NCI-H2227 (cell line): ENCODE results near the gene TUB.

Source experiments
- DNase-seq: peaks from one replicate; lab custom pipeline; 2025; ENCODE audit not compliant: unreplicated experiment; lab: John Stamatoyannopoulos, UW

TUB gene, protein sequence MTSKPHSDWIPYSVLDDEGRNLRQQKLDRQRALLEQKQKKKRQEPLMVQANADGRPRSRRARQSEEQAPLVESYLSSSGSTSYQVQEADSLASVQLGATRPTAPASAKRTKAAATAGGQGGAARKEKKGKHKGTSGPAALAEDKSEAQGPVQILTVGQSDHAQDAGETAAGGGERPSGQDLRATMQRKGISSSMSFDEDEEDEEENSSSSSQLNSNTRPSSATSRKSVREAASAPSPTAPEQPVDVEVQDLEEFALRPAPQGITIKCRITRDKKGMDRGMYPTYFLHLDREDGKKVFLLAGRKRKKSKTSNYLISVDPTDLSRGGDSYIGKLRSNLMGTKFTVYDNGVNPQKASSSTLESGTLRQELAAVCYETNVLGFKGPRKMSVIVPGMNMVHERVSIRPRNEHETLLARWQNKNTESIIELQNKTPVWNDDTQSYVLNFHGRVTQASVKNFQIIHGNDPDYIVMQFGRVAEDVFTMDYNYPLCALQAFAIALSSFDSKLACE

DNA sequence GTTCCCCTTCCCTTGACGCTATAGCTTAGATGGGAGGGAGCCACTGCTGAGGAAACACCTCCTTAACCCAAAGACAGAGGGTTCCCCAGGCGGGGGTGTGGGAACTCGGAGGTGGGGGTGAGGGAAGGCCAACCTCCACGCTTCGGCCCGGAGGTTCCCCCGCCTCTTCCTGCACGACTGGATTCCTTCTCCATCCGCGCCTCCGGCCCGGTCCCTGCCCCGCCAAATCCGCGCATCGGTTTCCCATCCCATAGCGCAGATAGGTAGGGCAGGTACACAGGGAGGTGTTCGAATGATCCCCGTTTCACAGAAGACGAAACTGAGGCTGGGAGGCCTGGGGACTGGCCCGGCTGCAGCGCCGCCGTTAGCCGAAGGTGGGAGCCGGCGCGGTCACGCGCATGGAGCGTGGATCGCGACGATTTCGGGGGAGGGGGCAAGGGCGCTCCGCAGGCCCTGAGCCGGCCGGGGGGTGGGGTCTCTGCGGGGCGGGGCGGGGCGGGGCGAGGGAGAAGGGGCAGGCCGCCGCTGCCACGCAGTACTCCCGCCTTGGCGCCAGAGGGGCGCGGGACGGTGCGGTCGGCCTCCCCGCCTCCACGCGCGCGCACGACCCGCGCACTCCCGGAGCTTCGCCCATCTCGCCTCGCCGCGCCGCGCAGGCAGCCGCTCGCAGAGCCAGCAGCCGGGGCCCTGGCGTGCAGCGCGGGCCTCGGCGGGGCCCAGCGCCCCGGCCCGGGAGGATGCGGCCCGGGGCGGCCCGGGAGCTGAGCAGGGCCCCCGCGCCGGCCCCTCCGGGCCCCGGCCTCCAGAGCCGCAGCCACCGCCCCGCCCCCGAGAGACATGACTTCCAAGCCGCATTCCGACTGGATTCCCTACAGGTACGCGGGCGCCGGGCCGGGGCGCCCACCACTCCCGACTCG is at the start of gene TUB:
TSS of gene TUB (plus strand) at position 538 of the 917 bp plus-strand sequence. CDS start at position 838, 300 bp downstream.
- DNase-seq = peak; percentile 79

DNA sequence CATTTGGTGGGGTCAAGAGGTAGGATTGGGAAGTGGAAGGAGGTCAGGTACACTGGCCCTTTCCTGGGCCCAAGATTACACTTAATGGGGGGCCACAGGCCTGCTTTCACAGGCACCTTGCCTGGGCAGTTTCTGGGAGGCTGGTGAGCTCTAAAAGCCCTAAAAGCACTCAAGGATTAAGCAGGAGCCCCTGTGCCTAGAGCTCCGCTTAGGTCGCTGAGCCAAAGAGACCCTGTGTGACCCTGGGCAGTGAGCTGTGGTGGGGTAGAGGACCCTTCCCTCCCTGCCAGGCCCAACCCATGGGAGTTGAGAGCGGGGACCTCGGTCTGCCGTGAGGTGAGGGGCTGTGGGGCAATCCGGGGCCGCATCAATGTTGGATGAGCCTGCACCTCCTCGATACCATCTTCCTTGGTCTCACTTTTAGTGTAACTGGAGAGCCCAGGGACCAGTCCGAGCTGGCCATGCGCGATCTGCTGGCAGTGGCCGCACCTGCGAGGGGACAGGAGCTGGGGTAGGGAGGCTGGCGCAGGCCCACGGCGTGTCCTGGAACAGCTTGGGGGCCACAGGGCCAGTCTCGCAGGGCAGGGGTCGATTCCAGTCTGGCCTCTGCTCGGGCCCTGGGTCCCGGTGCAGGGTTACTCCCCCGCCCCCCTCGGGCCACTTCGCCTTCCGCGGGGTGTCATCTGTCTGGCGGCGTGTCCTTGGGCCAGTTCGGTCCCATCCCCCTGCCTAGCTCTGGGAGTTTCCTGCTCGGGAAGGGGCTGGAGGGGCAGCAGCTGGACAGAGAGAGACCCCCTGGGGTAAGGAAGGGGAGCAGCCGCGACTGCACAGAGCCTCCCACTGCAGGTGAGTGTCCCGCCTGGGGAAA is 49.5 kb upstream of the TUB start:
- DNase-seq = no peak

DNA sequence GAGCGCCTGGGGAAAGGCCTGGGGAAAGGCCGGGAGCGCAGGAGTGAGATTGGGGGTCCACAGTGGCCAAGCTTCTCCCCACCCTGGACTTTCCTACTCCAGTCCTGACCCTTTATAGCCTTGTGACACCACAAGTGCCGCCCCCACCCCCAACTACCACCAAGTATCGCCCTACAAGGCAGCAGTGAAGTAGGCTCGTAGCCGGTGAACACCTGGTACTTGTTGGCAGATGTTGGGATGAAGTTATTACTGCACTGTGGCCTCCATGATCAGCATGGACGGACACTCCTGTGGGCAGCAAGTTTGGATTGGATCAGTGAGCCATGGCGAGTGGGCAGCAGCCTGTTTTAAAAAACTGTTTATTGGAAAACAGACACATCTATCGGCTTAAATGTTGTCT is 48.9 kb upstream of the TUB start:
- no peak for DNase-seq

DNA sequence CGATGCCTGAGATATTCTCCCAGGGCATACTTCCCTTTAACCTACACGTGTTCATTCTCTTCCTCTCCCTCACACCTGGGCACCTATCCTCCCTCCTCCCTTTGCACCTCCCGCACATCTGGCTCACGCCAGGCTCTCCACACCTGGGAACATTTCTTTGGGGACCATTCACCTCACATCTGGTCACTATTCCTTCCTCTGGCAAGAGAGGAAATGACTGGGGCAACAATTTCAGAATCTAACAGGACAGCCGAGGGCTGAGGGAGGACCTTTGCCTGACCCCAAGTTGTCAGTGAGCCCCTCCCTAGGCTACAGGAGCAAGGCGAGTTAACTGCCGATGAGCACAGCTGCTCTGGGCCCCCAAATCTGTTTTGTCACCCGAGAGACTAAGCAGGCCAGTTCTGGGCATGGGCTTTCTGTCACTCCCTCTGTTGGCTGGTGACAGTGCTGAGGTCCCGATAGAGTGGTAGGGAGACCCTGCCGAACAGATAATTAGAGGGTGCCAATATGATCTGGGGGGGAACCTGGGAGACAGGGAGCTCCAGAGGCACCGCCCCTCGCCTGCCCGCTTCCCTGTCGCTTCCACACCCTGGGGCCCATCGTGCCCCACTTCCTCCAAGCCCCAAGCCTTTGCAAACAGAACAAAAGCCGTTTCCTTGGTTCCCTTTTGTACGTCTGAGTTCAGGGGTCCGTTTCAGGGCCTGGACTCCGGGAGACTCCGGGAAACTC is 48.3 kb upstream of the TUB start:
- no peak for DNase-seq

DNA sequence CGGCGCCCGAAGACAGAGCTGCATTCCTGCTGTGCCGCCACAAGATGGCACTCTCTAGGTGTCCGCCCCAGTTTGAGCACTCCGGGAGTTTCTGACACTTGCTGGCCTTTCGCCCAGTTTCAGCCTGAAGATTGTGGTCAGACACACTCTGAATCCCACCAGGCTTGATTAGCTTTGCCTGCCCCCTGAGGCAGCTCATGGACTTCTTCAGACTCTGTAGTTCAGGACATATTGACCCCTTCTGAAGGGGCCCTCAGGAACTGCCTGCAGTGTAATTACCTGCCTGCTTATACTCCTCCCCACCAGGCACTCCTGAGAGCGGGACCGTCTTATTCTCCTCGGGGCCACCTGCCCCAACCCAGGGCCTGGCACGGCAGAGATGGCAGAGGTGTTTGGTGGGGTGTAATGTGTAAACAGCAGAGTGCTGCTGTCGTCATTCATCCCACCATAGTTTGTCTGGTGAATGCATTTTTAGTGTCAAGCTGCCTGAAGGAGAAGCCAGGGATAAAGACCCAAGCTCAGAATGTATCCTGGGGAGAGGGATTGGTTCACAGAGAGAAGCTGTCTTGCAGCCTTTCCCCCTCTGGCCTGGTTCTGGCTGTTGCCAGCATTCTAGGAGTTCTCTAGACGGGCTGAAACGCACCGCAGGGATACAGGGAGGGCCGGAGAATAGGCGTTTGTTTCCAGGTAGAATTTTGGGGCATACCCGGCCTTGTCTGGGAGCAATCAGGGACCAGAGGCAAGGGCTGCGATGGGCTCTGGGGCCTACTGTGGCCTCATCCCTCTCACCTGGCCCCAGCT is 47.5 kb upstream of the TUB start:
- DNase-seq = peak; percentile 79

DNA sequence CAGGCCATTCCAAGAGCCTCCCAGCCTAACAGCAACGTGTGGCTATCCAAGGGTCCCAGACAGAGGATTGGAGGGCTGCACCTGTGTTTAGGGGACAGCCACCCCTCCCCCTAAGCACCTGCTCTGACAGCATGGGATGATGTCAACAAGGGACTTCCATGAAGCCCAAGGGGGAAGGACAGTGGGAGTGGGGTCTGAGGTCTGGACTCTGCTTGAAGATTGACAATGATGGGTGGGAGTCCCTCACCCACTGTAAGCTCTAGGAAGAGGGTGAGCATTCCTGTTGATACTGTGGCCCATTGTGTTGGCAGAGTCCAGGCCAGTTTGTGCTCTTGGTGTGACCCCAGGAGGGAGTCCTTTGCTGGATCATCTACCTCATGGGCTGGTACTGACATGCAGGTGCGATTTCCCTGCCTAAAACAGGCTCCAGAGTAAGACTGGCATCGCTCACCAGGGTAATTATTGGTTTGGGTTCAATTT is 46.9 kb upstream of the TUB start:
- DNase-seq = no peak

DNA sequence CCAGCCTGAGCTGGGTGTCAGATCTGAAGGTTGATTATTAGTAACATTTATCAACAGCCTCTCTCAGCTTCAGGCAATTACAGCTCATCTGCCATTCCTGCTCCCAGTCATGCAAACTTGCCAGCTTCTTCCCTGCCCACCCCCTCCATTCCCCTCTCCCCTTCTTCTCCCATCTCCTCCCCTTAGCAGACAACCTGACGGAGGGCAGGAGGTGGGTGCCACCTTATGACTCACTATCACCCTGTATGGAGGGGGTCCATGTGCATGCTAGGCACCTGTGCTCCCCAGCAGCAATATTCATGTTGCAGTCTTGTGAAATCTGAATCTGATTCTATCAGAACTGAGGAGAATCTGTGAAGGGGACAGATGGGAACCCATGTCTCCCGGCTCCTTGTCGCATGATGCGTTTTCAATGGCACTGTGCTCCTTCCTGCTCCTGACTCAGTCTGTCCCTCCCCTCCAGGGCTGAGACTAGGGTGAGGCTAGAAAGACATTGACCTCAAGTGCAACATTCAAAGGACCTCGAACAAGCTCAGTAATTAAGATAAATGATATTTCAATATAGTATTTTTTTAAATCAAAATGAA is 46.3 kb upstream of the TUB start:
- no peak for DNase-seq

DNA sequence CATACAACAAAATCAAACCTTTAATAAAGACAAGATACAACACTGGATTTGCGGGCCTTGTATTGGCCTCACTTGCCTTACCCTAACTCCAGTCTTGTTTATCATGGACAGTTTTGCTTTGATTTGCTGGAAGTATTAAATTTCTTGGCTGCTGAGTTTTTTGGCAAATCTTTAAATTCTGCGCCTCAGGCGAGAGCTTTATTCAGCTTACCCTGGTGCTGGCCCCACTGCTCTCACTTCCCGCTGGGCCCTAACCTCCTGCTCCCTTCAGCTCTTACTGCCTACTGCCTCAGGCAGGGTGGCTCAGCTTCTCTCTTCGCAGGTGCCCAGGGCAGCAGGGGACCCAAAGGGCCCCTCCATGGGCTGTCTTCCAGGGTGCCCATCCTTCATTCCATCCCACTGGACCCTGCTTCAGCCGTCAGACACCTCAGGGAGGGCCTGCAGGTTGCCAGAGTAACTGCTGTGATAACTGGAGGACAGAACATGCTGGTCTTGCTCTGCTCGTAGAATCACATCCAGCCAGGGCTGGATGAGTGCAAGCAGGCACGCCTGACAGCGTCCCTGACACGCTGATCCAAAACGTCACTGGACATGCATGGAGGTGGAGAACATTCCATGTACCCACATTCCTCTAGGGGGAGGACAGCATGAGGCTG is 45.7 kb upstream of the TUB start:
- no peak for DNase-seq

DNA sequence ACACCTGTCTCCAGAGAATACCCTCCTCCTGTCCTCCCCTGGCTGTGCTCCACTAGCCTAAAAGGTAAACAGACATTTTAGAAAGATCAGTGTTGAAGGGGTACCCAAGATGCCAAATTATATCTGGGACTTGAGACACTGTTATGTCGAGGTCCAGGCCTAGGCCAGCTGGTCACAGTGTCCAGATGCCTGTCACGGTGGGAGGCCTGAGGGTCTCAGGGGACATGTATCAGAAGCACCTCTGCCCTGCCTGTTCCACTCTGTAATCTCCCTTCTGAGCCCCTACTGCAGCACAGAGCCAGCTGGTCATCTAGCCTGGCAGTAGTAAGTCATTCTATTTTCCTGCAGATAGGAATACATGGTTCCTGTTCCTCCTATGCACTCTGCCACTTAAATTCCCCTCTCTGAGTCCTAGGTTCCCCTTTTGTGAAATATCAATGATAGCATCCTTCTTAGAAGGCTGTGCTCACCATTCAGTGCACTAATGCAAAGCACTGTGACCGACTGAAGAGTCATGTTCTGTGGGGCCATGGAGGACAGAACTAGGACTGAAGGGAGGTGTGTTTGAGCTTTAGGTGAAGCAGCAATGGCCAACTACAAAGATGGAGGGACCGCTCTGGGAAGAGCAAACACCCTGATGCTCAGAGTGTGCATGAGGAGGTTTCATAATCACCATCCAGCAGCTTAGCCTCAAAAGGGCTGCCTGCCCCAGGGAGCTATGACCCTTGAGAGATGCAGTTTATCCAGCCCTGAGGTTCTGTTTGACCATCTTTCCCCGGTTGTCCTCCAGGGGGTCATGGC is 44.8 kb upstream of the TUB start:
- no peak for DNase-seq

DNA sequence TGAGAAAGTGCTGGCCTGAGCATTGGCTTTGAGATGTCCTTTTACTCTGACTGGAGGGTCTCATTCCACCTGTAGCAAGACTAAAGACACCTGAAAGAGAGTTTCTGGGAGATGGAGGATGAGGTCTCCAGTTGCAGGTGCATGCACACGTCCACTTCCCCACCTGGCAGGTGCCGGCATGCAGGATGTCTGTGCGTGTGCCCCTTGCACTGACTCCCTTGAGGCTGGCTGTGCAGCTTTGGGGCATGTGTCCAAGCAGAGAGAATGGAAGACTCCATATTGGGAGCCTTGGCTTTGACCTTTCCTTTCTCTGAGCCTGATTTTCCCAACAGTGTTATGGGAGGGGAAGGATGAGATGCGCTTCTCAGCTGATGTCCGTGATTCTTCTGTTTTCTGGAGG is 44.0 kb upstream of the TUB start:
- DNase-seq = no peak

DNA sequence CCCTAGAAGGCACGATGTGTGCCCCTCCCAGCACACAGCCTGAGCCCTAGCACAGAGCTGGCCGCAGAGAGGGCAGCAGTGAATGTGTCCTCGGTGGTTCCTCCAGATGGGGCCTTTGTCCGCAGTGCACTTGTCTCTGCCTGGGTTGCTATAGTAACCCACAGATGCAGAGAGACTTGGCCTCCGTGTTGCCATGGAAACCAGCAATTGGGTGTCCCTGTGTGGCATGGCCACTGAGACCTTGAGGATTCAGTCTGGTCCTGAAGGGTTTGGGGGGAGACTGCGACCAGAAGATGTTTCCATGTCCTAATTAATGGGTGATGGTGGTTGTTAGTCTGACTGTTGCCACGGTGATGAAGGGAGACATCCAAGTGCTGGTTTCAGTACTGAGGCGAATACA is 42.6 kb upstream of the TUB start:
- peak; percentile 91 for DNase-seq

DNA sequence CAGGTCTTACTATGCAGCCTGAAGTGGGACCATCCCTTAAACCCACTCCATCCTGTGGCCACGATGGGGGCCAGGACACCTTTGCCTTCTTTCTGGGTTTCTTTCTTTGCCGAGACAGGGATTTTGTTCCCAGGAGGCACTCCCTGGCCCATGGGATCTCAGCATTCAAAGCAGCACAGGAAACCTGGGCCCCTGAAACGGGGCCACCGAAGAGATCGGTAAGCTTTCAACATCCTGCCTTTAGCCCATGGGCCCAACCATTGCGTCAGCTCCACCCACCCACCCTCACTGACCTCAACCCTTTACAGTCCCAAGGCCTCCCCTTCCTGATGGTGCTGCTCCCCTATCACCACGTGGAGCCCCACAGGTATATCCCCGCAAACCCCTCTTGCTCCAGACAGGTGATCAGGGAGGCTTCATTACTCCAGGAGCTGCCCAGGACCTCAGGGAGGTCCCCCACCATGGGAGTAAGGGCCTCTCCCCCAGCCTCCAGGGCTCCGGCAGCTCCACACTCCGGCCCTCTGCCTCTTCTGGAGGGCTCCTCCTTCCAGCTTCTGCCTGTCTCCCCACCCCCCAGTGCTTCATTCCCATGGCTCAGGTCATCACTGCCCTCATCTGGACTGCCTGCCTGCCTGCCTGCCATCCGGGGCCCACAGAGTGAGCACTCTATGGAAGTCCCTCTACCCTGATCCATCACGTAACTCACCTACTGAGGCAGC is 42.0 kb upstream of the TUB start:
- DNase-seq = no peak

DNA sequence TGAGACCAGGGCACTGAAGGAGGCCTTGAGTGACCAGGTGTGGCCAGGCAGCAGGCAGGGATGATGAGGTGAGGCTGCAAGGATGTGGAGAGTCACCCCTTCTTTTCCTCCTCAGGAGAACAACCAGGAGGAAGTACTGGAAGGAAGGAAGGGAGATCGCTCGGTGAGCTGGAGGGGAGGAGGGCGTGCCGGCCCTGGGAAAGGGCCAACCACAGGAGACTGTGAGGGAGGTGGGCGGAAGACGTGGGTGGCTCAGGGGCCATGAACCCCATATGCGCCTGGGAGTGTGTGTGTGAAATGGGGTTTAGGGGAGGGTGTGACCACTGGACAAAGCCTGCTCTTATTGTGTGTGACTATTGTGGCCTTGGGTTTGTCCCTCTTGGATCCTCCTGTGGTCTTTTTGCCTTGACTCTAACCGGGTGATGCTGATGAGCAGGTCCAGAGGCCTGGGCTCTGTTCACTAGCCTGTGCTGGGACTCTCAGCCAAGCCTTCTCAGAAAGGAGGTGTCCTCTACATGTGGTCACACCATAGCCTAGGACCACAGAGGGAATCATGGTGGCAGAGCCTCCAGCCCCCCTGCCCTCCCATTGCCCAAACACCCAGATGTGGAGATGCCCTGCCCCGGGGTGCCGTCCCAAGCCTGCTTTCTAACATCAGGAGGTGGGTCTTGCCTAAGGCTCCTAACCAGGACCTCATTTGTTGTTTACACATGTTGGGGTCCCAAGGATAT is 41.3 kb upstream of the TUB start:
- DNase-seq = no peak

DNA sequence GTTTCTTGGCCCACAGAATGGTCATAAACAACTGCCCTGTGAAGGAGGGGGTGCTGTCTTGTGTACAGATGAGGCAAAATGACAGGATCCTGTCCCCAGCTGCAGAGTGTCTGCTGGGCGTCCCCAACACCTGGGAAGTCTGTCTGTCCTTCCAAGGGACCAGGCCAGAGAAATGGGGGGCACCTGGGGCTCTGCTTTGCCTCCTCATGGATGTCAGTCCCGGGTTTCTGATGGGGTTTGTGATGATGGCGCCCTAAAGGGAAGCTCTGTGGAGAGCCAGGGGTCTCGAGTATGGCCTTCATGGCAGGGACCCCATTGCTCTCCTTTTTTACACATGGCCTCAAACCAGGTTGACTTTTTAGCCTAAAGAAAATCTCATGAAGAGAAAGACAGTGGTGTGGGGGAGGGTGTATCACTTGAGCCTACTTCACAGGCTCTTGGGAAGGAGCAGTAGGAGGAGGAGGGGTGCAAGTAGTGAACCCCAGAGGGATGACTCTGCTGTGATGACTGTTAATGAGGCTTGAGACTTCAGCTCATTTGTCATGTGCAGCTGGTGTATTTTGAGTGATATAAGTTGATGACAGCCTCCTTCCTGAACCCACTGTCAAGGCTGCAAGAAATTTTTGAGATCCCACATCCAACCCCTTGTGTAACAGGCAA is 40.6 kb upstream of the TUB start:
- DNase-seq = no peak

DNA sequence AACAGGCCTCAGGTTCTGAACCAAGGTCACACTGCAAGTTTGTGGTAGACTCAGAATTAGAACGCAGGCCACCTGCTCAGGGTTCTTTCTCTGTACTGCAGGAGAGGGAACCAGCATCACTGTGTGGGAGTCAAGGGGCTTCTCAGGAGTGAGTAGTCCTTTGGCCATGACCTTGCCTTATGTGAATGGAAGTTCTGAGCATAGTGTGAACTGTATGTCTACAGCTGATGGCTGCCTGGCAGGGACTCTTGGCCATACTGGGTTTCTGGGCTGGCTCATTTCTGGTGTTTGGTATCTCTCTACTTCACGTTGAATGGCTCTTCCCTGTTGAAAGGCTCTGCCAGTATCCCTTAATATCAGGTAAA is 40.1 kb upstream of the TUB start:
- DNase-seq = no peak

DNA sequence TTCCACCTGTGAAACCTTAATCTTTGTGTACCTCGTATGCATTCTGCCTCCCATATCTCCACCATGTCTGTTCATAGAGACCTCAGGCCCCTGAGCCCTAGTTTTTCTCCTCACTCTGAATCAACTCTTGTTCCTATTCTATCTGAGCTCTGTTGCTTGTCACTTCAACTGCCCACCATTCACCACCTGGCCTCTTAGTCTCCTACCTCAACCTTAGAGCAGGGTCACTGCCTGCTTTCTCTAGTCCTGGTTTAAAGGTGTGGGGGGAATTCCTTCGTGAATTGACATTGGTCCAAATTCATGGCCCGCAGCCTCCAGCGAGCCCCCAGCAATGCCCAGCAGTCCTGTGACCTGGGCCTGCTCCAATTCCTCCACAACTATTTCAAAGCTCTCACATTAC is 39.4 kb upstream of the TUB start:
- DNase-seq = no peak
